ENCODE data around the gene GYPE.
"Not testable (repeated sequence)": the region's sequence is repeated elsewhere in the genome, so short reads cannot be mapped to it uniquely, and the experiment has no call there.

The GYPE gene

GRCh38 chr4:143830576-143830975 lies 74.8 kb downstream of the GYPE start:
- H3F3A ChIP-seq (ENCODE audit: low read depth); H4K20me1 ChIP-seq (ENCODE audit: insufficient read depth, low read length, poor library complexity, severe bottlenecking); H3K4me1 ChIP-seq (ENCODE audit: insufficient read depth, low read length, poor library complexity, severe bottlenecking); H3K9me2 ChIP-seq (replicated peaks; ENCODE audit: low read depth, low read length); H3K79me2 ChIP-seq (ENCODE audit: insufficient read depth, low read length); H3K36me3 ChIP-seq (ENCODE audit: insufficient read depth, low read length); H3K27me3 ChIP-seq (ENCODE audit: insufficient read depth, low read length, poor library complexity, severe bottlenecking); H3K4me3 ChIP-seq (ENCODE audit: low read length, poor library complexity, severe bottlenecking); H3K9me3 ChIP-seq (ENCODE audit: insufficient read depth, low read depth, low read length); H3K9ac ChIP-seq (ENCODE audit: low read depth, low read length, poor library complexity, severe bottlenecking); H2AFZ ChIP-seq (ENCODE audit: low read length); H3K4me2 ChIP-seq (ENCODE audit: low read depth, low read length, poor library complexity, severe bottlenecking): not testable (repeated sequence)

GRCh38 chr4:143829239-143829620 lies 76.1 kb downstream of the GYPE start:
- H4K20me1 ChIP-seq (ENCODE audit: insufficient read depth, low read length, poor library complexity, severe bottlenecking); H3K9me3 ChIP-seq (ENCODE audit: insufficient read depth, low read depth, low read length); H3K9ac ChIP-seq (ENCODE audit: low read depth, low read length, poor library complexity, severe bottlenecking); H2AFZ ChIP-seq (ENCODE audit: low read length); H3K27me3 ChIP-seq (ENCODE audit: insufficient read depth, low read length, poor library complexity, severe bottlenecking); H3K79me2 ChIP-seq (ENCODE audit: insufficient read depth, low read length); H3K4me3 ChIP-seq (ENCODE audit: low read length, poor library complexity, severe bottlenecking); H3K4me1 ChIP-seq (ENCODE audit: insufficient read depth, low read length, poor library complexity, severe bottlenecking); H3F3A ChIP-seq (ENCODE audit: low read depth); H3K4me2 ChIP-seq (ENCODE audit: low read depth, low read length, poor library complexity, severe bottlenecking); H3K36me3 ChIP-seq (ENCODE audit: insufficient read depth, low read length); H3K9me2 ChIP-seq (replicated peaks; ENCODE audit: low read depth, low read length): not testable (repeated sequence)

All from Loucy (cell line).